ENCODE data around the gene BRMS1.

DNA sequence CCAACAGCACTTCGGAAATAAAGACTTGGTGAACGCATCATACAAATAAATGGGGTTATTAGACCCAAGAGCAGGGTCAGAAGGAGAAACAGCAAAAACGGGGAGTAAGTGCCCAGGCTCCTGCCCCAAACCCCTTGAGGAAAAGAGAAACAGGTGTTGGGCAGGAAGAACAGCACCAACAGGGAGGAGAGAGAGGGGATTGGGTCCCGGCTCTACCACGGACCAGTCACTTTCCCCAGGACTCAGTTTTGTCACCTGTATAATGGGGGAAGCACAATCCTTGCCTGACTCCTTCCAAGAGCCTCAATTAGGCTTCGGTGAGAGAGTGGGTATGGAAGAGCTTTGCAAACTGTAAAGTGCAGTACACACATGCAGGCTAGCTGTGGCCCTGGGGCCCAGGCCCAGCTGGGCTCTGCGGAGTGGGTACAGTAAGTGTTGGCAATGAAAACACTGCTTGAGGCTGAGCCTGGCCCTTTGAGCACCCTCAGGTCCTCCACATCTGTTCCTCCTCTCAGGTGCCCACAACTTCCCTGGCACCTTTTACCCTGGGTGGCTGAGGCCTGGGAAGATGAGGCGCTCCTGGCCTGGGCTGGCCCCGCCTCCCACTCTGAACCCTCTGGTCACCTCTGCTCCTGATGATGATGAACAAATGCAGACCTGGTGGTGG lies 17.7 kb upstream of the BRMS1 start:
- TF ChIP-seq POLR2AphosphoS5 (IDR thresholded peaks at IDR 0.05; ENCODE audit: borderline replicate concordance, low read depth, low read length) (peak; percentile 13), FOXP2 (optimal IDR thresholded peaks at IDR 0.05; ENCODE audit: control extremely low read depth, extremely low read length, insufficient read depth) (no peak)

All from SK-N-MC (cell line).